Prostate gland (tissue), 2 donors: ENCODE measurements around the gene PFDN1.

Source experiments
- CTCF ChIP-seq, 4 experiments: fragments of 200-600 bp in 2 of 4; fragments of 450-650 bp in 2 of 4; sonication (generic) in 2 of 4; IDR thresholded peaks; 1 replicate in 3 of 4; 2 replicates in 1 of 4; pipeline ENCODE4 v1.5.1; 2016 to 2019; ENCODE audit warnings: antibody characterized with exemption in 4 of 4, mild to moderate bottlenecking in 2 of 4, moderate library complexity in 2 of 4
- POLR2A ChIP-seq: fragments of 450-650 bp; IDR thresholded peaks from one replicate; pipeline ENCODE4 v1.6.1; 2016; ENCODE audit warnings: antibody characterized with exemption, mild to moderate bottlenecking

- no peak for TF ChIP-seq POLR2A
- no peak for TF ChIP-seq CTCF (IDR thresholded peaks at IDR 0.05)
Observed at GRCh38 chr5:140309706-140310249, 6.9 kb upstream of the PFDN1 start.
